Prostate gland (tissue), 2 donors: Measurements from ENCODE around the gene RPTOR.

ENCODE experiments used
- CTCF ChIP-seq, 4 experiments: fragments of 200-600 bp in 2 of 4; fragments of 450-650 bp in 2 of 4; sonication (generic) in 2 of 4; IDR thresholded peaks; 1 replicate in 3 of 4; 2 replicates in 1 of 4; pipeline ENCODE4 v1.5.1; 2016 to 2019; ENCODE audit warnings: antibody characterized with exemption in 4 of 4, mild to moderate bottlenecking in 2 of 4, moderate library complexity in 2 of 4
- POLR2A ChIP-seq: fragments of 450-650 bp; IDR thresholded peaks from one replicate; pipeline ENCODE4 v1.6.1; 2016; ENCODE audit warnings: antibody characterized with exemption, mild to moderate bottlenecking

GRCh38 chr17:80884811-80885210 is 340.2 kb downstream of the RPTOR start:
- no peak for TF ChIP-seq CTCF (IDR thresholded peaks at IDR 0.05)
- no peak for TF ChIP-seq POLR2A
